Epithelial cell of esophagus (primary cell): ENCODE measurements around the gene CDK5.
A peak's percentile ranks its signal among the peaks of the same experiment; 100 is the strongest.

Experiments used
- DNase-seq: peaks from one replicate; pipeline ENCODE4 v3.0.0; 2010; ENCODE audit warnings: low read depth
- H3K4me3 ChIP-seq: 2 replicates; pipeline ENCODE4 v1.5.1; 2011; ENCODE audit warnings: mild to moderate bottlenecking, low read length, control low read depth
- TF ChIP-seq, protein P1 (sequence below): IDR thresholded peaks from 2 replicates; pipeline ENCODE4 v1.5.1; 2011; ENCODE audit warnings: low read depth, mild to moderate bottlenecking, low read length, control low read depth, inconsistent platforms; ENCODE audit not compliant: insufficient read depth; ENCODE audit errors: missing control alignments

The CDK5 gene

DNA sequence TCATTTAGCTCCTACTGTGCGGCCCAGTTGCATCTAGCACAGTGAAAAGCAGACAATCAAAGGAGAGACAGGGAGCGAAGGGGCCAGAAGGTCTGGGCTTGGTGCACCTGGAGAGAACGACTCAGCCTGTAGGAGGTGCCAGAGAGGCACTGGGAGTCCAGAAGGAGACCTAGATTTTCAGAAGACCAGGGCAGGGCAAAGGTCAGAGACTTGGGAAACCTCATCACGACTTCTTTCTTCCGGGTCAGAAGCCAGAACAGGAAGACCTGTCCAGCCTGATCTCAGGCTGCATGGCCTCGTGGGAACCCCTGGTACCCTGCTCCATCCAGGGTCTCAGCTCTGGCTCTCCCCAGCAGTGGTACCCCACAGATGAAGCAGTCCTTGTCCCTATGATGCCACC, 33.7 kb upstream of the CDK5 start:
- no peak overlapping the region for H3K4me3 ChIP-seq
- no peak for DNase-seq
- TF ChIP-seq, protein P1, sequence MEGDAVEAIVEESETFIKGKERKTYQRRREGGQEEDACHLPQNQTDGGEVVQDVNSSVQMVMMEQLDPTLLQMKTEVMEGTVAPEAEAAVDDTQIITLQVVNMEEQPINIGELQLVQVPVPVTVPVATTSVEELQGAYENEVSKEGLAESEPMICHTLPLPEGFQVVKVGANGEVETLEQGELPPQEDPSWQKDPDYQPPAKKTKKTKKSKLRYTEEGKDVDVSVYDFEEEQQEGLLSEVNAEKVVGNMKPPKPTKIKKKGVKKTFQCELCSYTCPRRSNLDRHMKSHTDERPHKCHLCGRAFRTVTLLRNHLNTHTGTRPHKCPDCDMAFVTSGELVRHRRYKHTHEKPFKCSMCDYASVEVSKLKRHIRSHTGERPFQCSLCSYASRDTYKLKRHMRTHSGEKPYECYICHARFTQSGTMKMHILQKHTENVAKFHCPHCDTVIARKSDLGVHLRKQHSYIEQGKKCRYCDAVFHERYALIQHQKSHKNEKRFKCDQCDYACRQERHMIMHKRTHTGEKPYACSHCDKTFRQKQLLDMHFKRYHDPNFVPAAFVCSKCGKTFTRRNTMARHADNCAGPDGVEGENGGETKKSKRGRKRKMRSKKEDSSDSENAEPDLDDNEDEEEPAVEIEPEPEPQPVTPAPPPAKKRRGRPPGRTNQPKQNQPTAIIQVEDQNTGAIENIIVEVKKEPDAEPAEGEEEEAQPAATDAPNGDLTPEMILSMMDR: peak; percentile 62

DNA sequence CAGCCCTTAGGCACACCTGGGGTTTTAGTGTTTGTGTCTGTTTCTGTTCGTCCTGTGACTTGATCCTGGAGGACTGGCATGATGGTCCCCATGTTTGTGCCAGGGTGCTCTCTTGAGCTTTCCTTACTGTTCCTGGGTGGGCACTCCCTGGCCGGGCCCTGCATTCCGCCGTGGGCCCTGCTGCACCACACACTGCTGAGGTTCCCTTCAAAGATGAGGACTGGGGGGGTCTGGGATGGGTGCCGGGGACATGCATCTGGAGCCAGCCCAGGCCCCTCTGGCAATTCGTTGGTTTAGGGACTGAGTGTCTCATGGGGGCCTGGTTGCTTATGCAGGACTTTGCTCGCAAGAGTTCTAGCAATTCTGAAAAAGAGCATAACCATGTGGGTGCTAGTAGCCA, 33.3 kb upstream of the CDK5 start:
- DNase-seq: no peak
- no peak overlapping the region for H3K4me3 ChIP-seq
- TF ChIP-seq, protein P1: no peak

- TF ChIP-seq, protein P1: no peak
- no peak for DNase-seq
- no peak overlapping the region for H3K4me3 ChIP-seq
Observed at GRCh38 chr7:151089893-151090730, 32.4 kb upstream of the CDK5 start.

GRCh38 chr7:151088856-151089699, 31.4 kb upstream of the CDK5 start:
- H3K4me3 ChIP-seq: peak overlapping the region; percentile 72
- DNase-seq: peak; percentile 59

GRCh38 chr7:151088019-151088855, 30.5 kb upstream of the CDK5 start:
- no peak for DNase-seq
- TF ChIP-seq, protein P1: no peak
- peak overlapping the region; percentile 72 for H3K4me3 ChIP-seq

More at GRCh38 chr7:151088856-151089699, 31.4 kb upstream of the CDK5 start:
- TF ChIP-seq, protein P1: no peak

DNA sequence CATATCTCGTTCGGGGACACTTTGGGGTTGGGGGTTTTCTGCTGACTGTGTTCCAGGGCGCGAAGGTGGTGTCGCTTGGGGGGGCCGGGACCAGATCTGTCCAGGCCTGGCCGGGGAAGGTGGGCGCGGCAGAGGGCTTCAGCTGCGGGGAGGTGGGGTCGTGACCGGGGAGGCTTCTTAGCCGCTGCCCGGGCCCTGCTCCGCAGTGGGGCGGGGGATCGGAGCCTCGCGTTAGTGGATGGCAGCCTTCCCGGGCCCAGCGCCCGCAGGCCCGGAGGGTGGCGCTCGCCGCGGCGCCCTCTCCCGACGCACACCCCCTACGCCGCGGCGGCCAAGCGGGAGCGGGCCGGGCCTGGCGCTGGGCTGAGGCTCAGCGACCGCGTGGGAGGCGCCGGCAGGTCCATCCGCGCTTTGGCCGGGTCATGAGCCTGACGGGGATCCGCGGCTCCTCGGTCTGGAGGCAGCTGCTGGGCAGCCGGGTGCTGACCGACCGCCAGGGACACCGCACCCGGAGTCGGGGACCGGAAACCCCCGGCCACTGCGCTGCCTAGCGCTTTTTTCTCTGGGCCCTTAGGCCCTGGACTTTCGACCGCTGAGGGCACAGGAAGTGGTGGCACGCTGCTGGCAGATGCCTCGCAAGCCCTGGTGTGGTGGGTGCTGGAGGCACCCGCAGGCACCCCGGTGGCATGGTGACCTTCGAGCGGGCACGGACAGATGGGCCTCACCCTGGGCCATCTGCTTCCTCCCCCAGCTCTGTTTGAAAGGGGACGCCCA, 29.7 kb upstream of the CDK5 start:
- TF ChIP-seq, protein P1: no peak
- H3K4me3 ChIP-seq: peak overlapping the region; percentile 72
- DNase-seq: peak; percentile 68
